HG02759 (cell line): ENCODE results near the gene AFAP1L2.
"Not testable (repeated sequence)": the region's sequence is repeated elsewhere in the genome, so short reads cannot be mapped to it uniquely, and the experiment has no call there.

ENCODE experiments used
- ATAC-seq: cut with Tn5 transposase; IDR thresholded peaks from one replicate; pipeline ENCODE4 v1.9.1; 2021; ENCODE audit warnings: mild to moderate bottlenecking, moderate library complexity; ENCODE audit not compliant: unreplicated experiment

The AFAP1L2 gene

DNA sequence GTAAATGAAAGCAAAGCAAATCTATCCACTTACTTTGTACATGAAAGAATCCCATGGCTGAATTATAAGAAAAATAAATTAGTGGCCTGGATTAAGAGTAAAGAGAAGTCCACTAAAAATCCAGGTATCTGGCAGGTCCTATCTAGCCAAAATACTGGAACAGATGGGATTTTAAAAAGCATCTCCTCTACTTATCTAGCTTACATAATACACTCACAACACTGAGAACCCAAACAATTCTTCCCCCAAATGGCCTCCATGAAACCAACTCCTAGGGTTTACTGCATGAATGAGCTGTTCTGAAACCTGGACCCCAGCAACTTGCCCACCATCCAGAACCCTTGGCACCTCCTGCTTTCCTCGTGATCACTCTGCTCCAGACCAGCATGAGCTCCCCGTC lies 61.3 kb downstream of the AFAP1L2 start:
- no peak for ATAC-seq

DNA sequence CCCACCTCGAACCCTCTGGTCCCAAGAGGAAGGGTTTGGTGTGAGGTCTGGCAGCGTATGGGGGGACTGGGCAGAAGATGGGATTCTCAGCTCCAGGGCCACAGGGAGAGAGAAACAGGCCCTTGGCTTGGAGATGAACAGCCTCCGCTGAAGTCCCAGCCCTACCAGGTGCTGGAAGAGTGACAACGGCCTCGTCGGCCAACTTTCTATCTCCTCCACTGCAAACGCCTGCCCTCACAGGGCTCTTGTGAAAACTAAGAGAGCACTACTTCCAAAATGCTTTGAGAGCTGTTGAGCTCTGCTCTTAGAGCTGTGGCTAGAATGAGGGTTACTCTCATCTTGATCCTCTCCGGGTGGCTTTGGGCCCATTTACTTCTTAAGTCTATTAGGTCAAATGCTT lies 63.5 kb downstream of the AFAP1L2 start:
- no peak for ATAC-seq

DNA sequence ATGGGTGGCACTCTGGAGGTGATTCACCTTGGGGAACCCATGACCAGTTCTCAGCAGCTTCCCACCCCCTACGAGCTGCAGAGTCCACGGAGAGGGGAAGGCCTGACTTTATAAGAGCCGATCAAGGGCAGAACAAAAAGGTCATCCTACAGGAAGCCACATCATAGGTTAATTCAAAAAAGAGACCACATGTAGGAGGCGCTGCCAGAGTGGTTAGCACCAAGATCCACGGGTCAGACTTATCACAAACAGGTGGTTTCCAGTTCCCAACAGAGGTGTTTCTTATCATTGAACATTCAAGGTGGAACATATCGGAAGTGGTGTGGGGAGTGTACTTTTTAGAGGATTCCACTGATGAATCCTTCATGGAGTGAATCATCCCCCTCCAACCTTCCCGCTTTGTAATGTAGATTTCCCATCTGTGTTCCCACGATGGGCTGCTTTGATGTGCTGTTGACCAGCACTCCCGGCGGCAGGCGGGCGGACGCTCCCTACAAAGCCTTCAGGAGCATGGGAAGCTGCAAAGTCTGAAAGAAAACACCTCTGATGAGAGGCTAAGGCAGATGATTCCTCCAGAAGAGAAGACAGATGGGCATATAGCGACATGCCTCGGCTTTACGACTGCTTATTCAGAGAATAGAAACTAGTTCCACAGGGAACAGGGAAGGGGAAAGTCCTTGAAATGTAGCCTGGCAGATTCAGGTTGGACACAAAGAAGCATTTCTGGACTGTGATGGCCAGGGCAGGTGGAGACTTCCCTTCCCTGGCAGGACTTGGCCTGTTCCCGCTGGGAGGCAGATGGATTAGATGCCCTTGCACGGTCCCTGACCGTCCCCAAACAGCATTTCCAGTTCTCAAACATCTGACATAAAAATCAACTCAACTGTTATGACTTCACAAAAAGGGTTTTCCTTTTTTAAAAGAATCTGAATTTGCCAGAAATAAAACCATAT lies 66.5 kb downstream of the AFAP1L2 start:
- ATAC-seq: no peak

DNA sequence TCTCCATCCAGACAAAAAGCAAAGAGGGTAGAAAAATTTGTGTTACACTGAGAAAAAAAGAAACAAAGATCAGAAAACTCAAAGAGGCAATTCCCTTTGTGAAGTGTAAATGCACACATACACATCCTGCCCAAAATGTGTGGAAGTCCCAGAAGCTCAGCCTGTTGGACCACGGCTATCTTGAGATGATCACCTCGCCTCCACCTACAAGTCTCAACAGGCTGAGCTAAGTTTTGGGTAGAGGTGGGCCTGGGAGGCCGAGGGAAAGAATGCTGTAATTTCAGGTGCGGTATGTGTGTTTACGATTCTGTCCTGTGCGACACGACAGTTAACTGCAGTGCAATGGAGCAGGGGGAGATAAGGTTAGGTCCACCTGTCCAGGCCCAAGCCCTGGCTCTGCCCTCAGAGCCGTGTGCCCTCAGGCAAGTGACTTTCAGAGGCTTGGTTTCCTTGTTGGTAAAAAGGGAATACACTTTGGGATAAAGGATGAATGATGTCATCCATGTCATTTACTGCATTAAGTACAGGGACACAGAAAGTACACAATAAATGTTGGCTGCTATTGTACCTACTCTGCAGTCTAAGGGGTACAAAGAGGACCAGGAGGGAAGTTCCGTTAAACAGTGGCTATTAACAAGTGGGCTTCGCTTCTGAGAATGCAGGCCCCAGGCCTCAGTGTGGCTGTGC lies 67.3 kb downstream of the AFAP1L2 start:
- no peak for ATAC-seq

DNA sequence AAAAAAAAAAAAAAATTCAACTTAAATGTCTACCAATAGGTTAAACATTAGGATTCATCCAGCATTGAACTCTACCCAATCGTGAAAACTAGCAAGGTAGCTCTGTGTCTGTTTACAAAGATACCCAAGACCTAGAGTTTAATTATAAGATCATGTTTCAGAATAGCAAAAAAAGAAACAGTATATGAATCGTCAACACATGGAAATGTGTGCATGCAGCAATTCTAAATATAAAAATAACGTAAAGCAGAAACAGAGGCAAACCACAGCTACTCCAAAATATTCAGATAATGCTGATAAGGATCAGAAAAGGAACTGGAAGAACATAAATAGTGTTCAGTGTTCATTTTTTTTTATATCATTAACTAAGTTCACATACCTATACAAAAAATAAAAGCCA lies 68.7 kb downstream of the AFAP1L2 start:
- no peak for ATAC-seq

DNA sequence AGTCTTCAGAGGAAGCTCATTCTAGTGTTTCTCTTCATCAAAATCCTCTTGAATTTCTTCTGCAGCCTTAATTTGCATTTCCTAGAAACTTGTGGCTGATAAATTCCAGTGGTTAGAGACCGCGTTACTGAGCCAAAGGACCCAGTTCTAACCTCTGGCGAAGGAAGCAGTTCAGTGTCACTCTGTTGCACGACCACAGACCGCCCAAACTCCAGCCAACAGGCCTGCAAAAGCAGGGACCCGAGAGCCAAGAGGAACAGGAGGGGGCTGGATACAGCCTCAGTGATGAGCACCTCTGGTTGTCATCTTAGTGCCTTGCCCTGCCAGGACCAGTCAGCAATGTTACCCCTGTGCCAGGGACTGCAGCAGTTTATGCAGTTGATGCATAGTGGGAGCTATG lies 70.0 kb downstream of the AFAP1L2 start:
- ATAC-seq: no peak

DNA sequence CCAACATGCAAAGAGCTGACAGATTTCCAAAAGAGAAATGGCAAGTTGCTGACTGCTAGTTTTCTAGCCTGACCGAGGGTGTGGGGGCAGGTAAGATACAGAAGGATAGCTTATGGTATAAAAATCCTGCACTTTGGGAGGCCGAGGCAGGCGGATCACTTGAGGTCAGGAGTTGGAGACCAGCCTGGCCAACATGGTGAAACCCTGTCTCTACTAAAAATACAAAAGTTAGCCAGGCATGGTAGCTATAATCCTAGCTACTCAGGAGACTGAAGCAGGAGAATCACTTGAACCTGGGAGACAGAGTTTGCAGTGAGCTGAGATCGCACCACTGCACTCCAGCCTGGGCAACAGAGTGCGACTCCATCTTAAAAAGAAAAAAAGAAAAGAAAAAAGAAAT lies 70.9 kb downstream of the AFAP1L2 start:
- not testable (repeated sequence) for ATAC-seq

DNA sequence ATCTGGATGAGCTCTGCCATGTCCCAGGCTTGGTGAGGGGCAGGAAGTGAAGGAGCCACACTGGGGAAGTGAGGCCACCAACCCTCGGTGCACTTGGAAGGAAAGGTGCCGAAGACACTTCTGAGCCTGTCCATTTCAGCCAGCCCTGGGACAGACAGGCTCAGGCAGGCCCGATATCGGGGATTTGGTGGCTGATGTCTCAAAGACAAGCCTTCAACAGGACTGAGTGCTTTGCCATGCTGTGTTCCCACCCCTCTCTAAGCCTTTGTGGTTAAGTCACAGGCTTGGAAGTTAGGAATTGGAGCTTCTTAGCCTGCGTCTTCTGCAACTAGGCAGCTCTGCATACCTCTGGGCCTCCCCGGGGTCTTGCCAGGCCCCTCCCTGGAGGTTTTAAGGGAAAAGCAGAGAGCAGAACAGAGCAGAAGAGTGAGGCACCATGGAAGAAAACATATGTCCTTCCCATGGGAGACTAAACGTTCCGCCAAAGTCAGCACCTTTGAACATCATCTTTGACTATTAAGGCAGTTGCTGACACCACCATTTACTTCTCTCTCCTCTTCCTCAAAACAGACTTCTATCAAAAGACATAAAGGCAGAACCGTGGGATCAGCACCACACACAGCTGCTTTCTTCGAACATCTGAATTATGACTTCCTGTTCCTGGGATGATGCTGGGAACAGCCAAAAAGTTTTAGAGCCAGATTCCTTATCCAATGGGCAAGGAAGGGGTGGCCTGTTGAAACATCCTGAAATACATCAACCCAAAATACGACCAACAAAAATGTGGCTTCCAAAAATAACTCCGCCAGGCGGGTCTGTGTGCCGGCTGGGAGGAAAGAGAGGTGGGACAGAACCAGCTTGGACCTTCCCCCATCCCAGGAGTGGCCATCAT lies 71.8 kb downstream of the AFAP1L2 start:
- ATAC-seq: no peak

DNA sequence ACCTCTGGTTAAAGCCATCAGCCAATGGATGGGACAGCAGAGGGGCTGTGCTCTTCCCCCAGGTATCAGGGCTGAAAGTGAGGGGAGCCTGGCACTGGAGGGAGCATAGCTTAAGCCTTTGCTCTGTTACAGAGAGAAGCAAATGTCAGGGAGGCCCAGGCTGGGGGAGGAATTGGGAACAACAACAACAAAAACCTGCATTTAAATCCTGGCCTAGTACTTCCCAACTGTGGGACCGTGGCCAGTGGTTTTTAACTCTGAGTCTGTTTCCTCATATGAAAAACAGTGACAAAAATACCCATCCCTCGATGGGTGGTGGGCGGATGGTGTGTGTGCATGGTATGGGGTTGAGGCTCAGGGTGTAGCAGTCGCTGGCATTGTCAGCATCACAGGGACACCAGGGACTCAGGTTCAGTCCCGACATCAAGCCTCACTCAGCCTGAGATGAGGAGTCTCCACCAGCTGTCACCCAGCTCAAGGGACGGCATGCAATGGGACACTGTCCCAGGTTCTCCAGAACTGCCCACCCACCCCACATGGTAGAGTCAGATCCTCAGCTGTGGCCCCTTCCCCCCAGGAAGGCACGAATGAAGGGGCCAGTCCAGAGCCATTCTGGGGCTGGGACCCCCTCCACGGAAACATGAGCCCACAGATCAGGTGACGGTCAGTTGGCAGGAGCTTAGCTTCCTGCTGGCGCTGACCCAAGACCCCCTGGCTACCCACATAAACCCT lies 74.5 kb downstream of the AFAP1L2 start:
- no peak for ATAC-seq

DNA sequence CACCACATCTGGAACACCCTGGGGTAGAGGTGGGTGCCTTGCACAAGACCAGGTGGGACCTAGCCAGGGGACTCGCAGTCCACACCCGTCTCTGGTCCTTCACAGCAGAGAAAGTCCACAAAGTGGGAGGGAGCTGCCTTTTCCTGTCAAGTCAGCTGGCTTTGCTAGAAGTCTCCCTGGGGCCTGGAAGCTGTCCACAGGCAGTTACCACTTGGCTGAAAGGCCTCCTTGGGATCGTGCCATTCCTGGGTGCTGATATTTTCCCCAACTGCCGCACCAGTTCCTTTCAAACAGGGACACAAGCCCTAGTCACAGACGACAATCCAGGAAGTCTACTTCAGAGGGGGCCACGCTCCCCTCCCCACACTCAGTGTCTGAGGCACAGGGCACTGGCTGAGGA lies 75.4 kb downstream of the AFAP1L2 start:
- no peak for ATAC-seq

DNA sequence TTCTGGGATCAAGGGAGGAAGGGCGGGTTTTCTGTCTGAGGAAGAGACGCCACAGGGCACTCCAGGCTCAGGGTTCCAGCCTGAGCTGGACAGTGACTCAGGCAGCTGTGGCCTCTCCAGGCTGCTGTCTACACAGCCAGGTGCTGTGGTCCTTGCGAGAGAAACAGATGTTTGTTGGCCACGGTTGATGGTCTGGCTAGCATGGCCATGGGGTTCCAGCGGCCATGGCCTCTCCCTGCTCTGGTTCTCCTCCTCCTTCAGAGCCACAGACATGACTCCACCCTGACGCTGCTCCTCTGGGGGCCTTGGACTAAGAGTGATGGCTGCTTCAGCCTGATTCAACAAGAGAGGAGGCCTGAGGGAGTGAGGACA lies 75.9 kb downstream of the AFAP1L2 start:
- no peak for ATAC-seq

DNA sequence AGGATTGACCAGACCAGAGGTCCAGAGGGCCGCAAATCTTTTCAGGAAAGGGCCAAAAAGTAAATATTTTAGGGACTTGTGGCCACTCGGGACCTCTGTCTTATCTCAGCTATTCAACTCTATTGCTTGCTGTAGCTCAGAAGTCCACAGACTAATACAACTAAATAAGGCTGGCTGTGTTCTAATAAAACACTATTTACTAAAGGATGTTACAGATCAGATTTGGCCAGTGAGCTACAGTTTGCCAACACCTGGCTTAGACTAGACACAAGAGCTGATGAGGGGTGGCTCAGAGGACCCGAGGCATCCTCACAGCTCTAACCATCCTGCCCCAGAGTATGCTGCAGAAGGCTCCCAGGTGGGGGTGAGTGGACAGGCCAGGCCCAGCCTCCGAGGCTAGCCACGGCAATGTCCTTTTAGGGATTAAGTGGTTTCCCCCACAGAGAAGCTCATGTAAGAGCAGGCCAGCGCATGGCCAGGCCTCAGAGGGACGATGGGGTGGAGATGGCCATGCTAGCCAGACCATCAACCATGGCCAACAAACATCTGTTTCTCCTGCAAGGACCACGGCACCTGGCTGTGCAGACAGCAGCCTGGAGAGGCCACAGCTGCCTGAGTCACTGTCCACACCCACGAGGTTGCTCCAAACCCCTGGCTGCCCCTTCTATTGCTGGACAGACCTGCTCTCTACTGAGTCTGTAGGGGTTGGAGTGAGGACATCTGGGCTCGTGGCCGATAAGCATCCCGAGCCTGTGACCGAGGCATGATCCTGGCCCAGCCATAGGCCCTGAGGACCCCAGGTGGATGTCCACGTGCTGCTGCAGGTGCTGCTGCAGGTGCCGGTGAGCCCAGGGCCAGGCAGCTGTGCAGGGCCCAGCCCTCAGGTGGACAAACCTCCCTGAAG lies 76.5 kb downstream of the AFAP1L2 start:
- no peak for ATAC-seq

DNA sequence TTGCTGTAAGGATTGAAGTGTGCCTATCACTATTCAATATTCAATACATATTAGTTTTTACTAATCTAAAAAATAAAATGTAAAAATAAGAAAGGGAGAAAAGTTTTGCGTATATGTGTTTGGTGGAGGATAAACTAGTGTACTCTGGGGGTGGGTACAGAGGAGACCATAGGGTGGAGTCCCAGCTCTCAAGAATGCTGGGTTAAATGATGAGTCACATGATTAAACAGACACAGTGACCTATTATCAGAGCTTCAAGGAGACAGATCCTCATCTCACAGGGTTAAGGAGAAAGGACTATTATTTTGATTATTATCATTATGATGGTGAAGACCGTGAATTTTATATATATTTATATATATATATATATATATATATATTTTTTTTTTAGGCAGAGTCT lies 77.5 kb downstream of the AFAP1L2 start:
- ATAC-seq: no peak

DNA sequence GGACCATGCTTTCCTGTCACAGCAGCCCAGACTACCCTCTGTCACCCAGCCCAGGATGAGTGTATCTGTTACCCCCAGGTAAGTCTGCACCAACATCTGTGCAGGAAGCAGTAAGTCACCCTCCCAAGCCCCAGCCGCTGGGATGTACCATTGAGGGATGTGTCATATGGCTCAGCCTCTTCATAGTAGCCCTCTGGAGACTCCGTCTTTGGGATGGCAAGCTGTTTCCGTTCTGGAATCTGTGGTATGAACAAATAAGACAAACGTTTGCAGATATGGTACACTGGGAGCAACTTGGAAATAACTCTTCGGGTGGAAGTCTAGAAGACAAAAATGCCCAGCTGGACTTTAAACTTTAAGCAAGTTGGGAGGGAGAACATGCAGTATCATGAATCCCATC lies 81.3 kb downstream of the AFAP1L2 start:
- no peak for ATAC-seq

DNA sequence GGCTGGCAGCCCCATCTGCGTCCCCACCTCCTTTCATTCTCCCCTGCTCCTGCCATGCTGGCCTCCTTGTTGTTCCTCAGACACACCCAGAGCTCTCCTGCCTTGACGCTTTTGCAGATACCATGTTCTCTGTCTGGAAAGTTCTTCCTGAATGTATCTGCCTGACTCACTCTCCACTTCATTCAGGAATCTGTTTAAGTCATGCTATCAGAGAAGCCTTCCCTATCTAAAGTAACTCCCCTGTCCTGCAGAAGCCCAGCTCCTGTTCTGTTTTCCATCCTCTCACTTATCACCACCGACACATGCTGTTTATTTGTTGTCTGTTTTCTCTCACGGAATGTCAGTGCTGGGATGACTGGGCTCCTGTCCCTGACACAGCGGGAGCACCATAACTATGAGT lies 82.0 kb downstream of the AFAP1L2 start:
- no peak for ATAC-seq

DNA sequence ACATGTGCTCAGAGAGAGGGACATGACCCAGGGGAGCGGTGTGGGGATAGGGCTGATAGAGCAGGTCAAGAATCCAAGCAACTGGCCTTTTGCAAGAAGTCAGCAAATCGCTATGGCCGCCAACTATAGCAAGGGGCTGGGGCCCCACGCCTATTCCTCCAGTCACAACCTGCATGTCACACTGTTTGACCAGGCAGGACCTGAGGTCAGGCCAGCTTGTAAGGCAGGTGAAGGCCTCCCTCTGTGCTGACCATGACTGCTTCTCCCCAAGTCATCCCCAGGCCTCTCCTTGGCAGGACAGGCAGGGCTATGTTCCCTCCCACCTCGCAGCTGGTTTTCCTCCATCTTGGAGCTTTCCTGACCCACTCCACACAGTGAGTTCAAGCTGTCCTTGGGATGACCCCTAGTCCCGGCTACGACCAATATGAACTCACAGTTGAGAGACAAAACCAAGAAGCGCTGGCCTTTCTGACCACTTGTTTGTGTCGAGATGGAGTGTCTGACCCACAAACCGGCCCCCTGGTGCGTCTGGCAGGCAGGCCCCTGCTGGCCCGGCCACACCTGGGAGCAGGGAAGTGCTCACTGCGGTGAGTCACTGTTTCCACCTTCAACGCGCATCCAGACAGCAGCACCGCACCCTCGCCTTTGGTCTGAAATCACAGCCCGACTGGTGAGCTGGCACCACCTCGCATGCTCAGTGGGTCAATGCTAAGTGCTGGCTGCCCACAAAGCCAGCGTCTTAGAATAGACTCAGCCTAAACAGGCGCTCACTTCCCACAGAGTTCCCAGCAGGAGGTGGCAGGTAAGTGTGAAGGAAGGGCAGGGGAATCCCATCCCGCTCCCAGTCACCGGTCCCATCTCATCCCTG lies 83.8 kb downstream of the AFAP1L2 start:
- ATAC-seq: no peak

DNA sequence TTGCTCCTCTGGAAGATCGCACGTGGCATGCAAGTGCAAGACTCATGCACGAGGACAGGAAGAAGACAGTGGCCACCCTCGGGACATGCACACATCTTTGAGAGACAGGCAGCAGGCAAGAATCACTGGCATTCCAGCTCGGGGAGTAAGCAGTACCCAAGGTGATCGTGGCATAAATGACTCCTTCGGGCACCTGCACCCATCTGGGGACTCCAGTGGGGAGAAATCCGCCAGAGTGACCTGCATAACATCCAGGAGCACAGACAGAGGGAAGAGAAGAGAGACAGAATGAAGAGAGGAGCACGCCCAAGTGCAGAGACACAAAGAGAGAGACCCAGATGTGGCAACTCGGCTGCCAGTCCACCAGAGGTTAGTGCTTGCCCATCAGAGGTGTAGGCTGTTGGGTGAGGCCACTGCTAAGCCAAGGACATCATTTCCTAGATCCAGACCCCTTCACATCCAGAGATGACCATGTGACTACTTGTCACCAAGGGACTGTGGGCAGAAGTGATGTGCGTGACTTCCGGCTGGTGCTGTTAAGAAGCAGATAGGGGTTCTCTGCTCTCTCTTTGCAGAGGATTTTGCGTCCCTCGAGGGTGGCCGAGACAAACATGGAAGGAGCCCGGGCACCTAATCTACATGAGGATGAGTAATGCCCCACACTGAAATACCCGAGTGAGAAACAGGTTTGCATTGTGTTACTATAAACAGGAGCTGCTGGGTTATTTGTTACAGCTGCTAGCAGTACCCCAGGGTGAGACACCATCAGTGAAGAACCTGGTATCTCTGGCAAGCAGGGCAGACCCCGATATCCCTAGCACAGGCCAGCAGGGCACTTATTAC lies 84.7 kb downstream of the AFAP1L2 start:
- no peak for ATAC-seq

DNA sequence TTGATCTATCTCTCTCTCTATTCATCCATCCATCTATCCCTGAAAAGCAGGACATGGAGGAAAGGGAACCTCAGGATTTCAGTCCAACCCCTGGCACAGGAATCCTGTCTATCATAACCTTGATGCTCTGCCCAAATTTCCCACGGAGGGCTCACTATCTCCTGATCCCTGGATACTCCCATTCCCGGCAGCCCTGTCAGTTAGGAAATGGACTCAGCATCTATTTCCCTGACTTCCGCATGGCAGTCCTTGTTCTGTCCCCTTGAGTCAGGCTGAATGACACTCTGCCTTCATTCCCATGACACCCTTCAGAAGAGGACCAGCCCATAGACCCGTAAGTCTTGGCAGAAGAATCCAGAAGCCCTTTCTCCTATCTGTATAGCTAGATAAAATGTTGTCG lies 87.6 kb downstream of the AFAP1L2 start:
- ATAC-seq: no peak
